Measurements from ENCODE around the gene CD160. TPM values are rescaled to one million over a fixed set of nuclear protein-coding genes. Genes with fewer than 3 reads are reported as not detected.
A peak's percentile ranks its signal among the peaks of the same experiment; 100 is the strongest.

Gene CD160
- total and polyA plus RNA-seq, 10 of the 15 experiments (the other 5 are each of a cell fraction or from before 2014, with no cell fraction given) = 0.06 to 1.1 (median 0.26) TPM; not detected in 5

- H3K27me3 ChIP-seq (replicated peaks in 1 of 2; ENCODE audit: control insufficient read depth in 2 of 2, insufficient read depth in 2 of 2, low read length in 1 of 2) = no peaks in the 10 kb centered on the region
- 66% methylated on average over 5 of the region's 5 CpGs for WGBS (ENCODE audit: insufficient coverage, insufficient replicate concordance, low lambda C conversion rate, missing lambda C conversion rate)
- intact Hi-C loops (cut with micrococcal nuclease; ENCODE audit: unreplicated experiment) (no loop called here), in situ Hi-C loops (cut with MboI) (no loop called here)
- peak overlapping the region; percentile 51; the same call in 1 of the 2 replicates for H3K27ac ChIP-seq (ENCODE audit: control insufficient read depth, insufficient read depth)
- peak overlapping the region; percentile 71 for H3K4me2 ChIP-seq (ENCODE audit: control insufficient read depth, insufficient read depth)
- ChIA-PET POLR2A (no interaction called here), RAD21 (ENCODE audit: unreplicated experiment) (interaction anchor here (2.0 kb wide), 1 partner anchor 29 kb away, joined by 5 read pairs; no protein-coding TSS in a partner anchor), CTCF (interaction anchor here (0.7 to 3.0 kb wide), 2 partner anchors 29 to 98 kb away, joined by 3 to 14 read pairs; partner anchors contain the start of gene CD160), SMC1A (ENCODE audit: uncharacterized antibody, unreplicated experiment) (interaction anchor here (2.8 to 3.9 kb wide), 2 partner anchors 18 to 29 kb away, joined by 7 to 17 read pairs; partner anchors contain the start of gene CD160)
- DNase-seq (ENCODE audit: low read depth, low spot score) (peak; percentile 51), ATAC-seq (peak; percentile 97), FAIRE-seq (peak; percentile 80)
- H4K20me1 ChIP-seq (ENCODE audit: control insufficient read depth, insufficient read depth) = no peaks in the 10 kb centered on the region
- no peaks in the 10 kb centered on the region for H3K79me2 ChIP-seq (ENCODE audit: control insufficient read depth, insufficient read depth, low read length)
- no peak overlapping the region for H3K4me3 ChIP-seq
- no TSS peak for BruUV-seq (replicated peaks)
- peaks cover 15% of the 10 kb centered on the region for H3K4me1 ChIP-seq (ENCODE audit: control insufficient read depth, insufficient read depth, low read length)
- H3K9ac ChIP-seq (ENCODE audit: control insufficient read depth, insufficient read depth, low read length) = peak overlapping the region; percentile 9; the same call in 1 of the 2 replicates
- H2AFZ ChIP-seq (ENCODE audit: control insufficient read depth, low read depth, low read length) = peak overlapping the region; percentile 51; the same call in 1 of the 2 replicates
- H3K9me3 ChIP-seq (replicated peaks; ENCODE audit: control insufficient read depth, insufficient read depth, low read length) = no peaks in the 10 kb centered on the region
- H3K36me3 ChIP-seq (ENCODE audit: control insufficient read depth in 2 of 2, insufficient read depth in 2 of 2, low read length in 1 of 2) = no peaks in the 10 kb centered on the region
- TF ChIP-seq, protein P1, sequence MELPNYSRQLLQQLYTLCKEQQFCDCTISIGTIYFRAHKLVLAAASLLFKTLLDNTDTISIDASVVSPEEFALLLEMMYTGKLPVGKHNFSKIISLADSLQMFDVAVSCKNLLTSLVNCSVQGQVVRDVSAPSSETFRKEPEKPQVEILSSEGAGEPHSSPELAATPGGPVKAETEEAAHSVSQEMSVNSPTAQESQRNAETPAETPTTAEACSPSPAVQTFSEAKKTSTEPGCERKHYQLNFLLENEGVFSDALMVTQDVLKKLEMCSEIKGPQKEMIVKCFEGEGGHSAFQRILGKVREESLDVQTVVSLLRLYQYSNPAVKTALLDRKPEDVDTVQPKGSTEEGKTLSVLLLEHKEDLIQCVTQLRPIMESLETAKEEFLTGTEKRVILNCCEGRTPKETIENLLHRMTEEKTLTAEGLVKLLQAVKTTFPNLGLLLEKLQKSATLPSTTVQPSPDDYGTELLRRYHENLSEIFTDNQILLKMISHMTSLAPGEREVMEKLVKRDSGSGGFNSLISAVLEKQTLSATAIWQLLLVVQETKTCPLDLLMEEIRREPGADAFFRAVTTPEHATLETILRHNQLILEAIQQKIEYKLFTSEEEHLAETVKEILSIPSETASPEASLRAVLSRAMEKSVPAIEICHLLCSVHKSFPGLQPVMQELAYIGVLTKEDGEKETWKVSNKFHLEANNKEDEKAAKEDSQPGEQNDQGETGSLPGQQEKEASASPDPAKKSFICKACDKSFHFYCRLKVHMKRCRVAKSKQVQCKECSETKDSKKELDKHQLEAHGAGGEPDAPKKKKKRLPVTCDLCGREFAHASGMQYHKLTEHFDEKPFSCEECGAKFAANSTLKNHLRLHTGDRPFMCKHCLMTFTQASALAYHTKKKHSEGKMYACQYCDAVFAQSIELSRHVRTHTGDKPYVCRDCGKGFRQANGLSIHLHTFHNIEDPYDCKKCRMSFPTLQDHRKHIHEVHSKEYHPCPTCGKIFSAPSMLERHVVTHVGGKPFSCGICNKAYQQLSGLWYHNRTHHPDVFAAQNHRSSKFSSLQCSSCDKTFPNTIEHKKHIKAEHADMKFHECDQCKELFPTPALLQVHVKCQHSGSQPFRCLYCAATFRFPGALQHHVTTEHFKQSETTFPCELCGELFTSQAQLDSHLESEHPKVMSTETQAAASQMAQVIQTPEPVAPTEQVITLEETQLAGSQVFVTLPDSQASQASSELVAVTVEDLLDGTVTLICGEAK (IDR thresholded peaks at IDR 0.05; ENCODE audit: borderline replicate concordance) = no peak
- no peak for TF ChIP-seq SP1 (IDR thresholded peaks at IDR 0.05; ENCODE audit: low read depth, low read length)
- TF ChIP-seq POLR2AphosphoS5 (IDR thresholded peaks at IDR 0.05; ENCODE audit: low read length) = no peak
- no peak for TF ChIP-seq SMAD5 (IDR thresholded peaks at IDR 0.05; ENCODE audit: low read depth)
- no peak for TF ChIP-seq EZH2 (IDR thresholded peaks at IDR 0.05; ENCODE audit: borderline replicate concordance, control insufficient read depth, low read depth, low read length)
- TF ChIP-seq, protein P2, sequence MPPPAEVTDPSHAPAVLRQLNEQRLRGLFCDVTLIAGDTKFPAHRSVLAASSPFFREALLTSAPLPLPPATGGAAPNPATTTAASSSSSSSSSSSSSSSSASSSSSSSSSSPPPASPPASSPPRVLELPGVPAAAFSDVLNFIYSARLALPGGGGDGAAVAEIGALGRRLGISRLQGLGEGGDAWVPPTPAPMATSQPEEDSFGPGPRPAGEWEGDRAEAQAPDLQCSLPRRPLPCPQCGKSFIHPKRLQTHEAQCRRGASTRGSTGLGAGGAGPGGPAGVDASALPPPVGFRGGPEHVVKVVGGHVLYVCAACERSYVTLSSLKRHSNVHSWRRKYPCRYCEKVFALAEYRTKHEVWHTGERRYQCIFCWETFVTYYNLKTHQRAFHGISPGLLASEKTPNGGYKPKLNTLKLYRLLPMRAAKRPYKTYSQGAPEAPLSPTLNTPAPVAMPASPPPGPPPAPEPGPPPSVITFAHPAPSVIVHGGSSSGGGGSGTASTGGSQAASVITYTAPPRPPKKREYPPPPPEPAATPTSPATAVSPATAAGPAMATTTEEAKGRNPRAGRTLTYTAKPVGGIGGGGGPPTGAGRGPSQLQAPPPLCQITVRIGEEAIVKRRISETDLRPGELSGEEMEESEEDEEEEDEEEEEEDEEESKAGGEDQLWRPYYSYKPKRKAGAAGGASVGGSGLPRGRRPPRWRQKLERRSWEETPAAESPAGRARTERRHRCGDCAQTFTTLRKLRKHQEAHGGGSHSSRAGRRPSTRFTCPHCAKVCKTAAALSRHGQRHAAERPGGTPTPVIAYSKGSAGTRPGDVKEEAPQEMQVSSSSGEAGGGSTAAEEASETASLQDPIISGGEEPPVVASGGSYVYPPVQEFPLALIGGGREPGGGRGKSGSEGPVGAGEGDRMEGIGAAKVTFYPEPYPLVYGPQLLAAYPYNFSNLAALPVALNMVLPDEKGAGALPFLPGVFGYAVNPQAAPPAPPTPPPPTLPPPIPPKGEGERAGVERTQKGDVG (CRISPR knock-in tag; IDR thresholded peaks at IDR 0.05) = no peak
- no peak for TF ChIP-seq CEBPB (IDR thresholded peaks at IDR 0.05; ENCODE audit: borderline replicate concordance in 1 of 2, low read depth in 2 of 2, low read length in 2 of 2)
- TF ChIP-seq, protein P3, sequence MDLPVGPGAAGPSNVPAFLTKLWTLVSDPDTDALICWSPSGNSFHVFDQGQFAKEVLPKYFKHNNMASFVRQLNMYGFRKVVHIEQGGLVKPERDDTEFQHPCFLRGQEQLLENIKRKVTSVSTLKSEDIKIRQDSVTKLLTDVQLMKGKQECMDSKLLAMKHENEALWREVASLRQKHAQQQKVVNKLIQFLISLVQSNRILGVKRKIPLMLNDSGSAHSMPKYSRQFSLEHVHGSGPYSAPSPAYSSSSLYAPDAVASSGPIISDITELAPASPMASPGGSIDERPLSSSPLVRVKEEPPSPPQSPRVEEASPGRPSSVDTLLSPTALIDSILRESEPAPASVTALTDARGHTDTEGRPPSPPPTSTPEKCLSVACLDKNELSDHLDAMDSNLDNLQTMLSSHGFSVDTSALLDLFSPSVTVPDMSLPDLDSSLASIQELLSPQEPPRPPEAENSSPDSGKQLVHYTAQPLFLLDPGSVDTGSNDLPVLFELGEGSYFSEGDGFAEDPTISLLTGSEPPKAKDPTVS (IDR thresholded peaks at IDR 0.05; ENCODE audit: low read depth, low read length) = no peak
- TF ChIP-seq, protein P4, sequence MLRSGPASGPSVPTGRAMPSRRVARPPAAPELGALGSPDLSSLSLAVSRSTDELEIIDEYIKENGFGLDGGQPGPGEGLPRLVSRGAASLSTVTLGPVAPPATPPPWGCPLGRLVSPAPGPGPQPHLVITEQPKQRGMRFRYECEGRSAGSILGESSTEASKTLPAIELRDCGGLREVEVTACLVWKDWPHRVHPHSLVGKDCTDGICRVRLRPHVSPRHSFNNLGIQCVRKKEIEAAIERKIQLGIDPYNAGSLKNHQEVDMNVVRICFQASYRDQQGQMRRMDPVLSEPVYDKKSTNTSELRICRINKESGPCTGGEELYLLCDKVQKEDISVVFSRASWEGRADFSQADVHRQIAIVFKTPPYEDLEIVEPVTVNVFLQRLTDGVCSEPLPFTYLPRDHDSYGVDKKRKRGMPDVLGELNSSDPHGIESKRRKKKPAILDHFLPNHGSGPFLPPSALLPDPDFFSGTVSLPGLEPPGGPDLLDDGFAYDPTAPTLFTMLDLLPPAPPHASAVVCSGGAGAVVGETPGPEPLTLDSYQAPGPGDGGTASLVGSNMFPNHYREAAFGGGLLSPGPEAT (IDR thresholded peaks at IDR 0.05; ENCODE audit: low read depth) = peak; percentile 75
- no peak for TF ChIP-seq MYC (IDR thresholded peaks at IDR 0.05; ENCODE audit: insufficient read depth, insufficient read length, insufficient replicate concordance, low read length, severe bottlenecking)
Observed at GRCh38 chr1:145690587-145691558, 28.4 kb upstream of the CD160 start.

All from GM12878 (cell line).